HG02981 (cell line): ENCODE results near the gene ZNF335.

Experiments
- ATAC-seq: cut with Tn5 transposase; IDR thresholded peaks from one replicate; pipeline ENCODE4 v1.9.1; 2021; ENCODE audit warnings: mild to moderate bottlenecking, moderate library complexity; ENCODE audit not compliant: unreplicated experiment

Gene ZNF335

DNA sequence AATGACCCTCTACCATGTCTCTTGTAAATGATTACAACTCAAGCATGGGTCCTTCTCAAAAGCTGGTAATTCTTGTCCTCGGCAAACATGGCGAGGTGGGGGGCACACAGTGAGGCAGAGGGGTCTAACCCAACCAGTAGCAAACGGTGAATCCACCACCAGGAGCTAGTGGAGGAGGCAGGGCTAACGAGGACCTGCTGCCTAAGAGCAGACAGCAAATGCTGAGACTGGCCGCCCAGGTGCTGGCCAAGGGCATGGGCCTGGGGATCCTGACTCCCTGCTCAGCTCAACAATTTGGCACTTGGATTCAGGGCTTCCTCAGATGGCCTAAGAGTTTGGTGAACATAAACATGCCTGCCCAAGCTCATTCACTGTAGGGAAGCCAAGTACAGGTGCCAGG is 19.1 kb downstream of the ZNF335 start:
- no peak for ATAC-seq

- no peak for ATAC-seq
Observed at GRCh38 chr20:45951925-45952834, 19.8 kb downstream of the ZNF335 start.

GRCh38 chr20:45950330-45950646 is 21.7 kb downstream of the ZNF335 start:
- ATAC-seq = no peak

GRCh38 chr20:45949542-45950329 is 22.3 kb downstream of the ZNF335 start:
- no peak for ATAC-seq

GRCh38 chr20:45948742-45949541 is 23.1 kb downstream of the ZNF335 start:
- no peak for ATAC-seq

- ATAC-seq = no peak
Observed at GRCh38 chr20:45948261-45948733, 23.7 kb downstream of the ZNF335 start.

DNA sequence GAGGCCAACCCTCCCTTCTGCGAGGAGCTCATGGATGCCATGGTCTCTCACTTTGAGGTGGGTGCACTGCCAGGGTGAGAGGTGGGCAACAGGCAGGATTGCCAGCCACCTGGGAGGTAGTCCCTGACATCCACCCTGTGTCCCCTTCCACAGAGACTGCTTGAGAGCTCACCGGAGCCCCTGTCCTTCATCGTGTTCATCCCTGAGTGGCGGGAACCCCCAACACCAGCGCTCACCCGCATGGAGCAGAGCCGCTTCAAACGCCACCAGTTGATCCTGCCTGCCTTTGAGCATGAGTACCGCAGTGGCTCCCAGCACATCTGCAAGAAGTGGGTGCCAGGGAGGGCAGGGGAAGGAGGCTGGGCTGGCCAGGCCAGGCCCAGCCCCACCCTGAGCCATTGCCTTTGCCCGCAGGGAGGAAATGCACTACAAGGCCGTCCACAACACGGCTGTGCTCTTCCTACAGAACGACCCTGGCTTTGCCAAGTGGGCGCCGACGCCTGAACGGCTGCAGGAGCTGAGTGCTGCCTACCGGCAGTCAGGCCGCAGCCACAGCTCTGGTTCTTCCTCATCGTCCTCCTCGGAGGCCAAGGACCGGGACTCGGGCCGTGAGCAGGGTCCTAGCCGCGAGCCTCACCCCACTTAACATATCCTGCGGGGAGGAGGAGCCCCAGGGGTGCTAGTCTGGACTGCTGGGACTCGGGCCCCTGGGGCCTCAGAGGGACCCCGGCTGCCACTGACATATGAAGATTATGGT is 24.7 kb downstream of the ZNF335 start:
- no peak for ATAC-seq

- no peak for ATAC-seq
Observed at GRCh38 chr20:45946149-45946970, 25.6 kb downstream of the ZNF335 start.

DNA sequence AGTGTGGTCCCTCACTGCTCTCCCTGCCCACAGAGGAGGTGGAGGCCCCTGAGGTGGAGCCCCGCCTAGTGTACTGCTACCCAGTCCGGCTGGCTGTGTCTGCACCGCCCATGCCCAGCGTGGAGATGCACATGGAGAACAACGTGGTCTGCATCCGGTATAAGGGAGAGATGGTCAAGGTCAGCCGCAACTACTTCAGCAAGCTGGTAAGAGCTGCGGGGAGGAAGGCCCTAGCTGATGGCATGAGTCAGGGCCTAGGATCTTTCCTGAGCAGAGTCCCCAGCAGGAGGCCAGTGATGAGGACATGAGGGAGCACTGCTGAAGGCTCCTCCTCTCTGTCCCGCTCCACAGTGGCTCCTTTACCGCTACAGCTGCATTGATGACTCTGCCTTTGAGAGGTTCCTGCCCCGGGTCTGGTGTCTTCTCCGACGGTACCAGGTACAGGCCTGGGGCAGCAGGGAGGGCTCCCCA is 26.3 kb downstream of the ZNF335 start:
- ATAC-seq = no peak

GRCh38 chr20:45944965-45945677 is 26.9 kb downstream of the ZNF335 start:
- no peak for ATAC-seq

DNA sequence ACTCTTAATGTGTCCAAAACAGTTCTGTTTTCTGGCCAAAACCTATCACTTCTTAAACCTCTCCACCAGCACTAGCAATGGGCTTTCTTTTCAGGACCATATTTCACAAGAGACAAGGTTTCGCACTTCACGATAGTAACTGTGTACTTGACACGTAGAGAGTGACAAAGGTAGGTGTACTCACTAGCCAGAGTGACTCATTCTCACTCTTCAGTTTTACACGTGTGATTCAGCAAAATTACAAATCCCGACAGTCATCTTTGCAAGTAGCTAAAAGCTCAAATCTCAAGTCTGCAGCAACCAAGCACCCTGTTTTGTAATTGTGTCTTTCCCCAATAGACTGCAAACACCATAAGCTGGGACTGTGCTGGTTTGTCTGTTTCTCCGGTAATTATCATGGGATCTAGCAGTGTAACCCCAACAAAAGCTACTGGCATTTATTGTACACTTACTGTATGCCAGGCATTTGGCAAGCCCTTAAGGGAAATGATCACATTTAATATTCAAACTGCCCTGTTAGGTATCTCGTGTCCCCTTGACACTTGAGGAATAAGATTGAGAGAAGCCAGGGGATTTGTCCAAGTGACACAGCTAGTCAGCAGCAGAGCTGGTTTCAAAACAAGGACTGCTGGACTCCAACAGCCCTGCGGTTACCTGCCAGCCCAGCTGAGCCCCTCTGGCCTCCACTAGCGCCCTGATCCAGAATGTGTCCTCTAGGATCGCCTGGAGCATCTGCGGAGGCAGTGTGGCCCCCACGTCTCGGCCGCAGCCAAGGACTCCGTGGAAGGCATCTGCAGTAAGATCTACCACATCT is 27.6 kb downstream of the ZNF335 start:
- no peak for ATAC-seq

DNA sequence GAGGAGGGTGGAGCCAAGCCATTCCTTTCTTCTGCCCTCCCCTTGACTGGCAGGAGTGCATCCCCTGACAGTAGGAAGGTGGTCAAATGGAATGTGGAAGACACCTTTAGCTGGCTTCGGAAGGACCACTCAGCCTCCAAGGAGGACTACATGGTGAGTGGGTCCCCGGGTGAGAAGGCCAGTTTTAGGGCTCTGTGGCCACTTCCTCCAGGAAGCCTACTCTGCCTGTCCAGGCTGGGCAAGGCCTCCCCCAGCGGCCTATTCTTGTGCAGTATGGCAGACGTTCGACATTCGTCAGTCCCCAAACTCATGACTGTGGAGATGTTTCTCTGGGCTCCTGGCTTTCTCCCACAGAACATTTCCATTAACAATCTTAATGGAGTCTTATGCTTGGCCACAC is 28.4 kb downstream of the ZNF335 start:
- ATAC-seq = no peak

- ATAC-seq = no peak
Observed at GRCh38 chr20:45940469-45940868, 31.5 kb downstream of the ZNF335 start.

DNA sequence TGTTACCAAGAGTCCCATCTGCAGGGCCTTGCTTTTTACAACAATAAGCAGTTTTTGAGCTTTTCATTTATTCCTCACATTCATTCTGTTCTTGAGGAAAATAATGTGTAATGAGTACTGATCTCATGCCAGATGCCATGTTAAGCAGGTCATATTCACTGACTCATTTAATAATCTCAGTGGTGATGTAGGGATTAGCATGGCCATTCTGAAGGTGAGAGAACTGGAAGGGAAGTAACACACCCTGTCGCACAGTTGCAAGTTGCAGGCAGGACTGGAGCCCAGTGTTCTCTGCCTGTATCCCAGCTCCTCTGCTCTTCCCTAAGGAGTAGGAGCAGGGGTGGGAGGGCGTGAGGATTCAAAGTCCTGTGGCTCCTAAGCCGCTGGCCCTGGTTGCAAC is 31.9 kb downstream of the ZNF335 start:
- ATAC-seq = no peak

DNA sequence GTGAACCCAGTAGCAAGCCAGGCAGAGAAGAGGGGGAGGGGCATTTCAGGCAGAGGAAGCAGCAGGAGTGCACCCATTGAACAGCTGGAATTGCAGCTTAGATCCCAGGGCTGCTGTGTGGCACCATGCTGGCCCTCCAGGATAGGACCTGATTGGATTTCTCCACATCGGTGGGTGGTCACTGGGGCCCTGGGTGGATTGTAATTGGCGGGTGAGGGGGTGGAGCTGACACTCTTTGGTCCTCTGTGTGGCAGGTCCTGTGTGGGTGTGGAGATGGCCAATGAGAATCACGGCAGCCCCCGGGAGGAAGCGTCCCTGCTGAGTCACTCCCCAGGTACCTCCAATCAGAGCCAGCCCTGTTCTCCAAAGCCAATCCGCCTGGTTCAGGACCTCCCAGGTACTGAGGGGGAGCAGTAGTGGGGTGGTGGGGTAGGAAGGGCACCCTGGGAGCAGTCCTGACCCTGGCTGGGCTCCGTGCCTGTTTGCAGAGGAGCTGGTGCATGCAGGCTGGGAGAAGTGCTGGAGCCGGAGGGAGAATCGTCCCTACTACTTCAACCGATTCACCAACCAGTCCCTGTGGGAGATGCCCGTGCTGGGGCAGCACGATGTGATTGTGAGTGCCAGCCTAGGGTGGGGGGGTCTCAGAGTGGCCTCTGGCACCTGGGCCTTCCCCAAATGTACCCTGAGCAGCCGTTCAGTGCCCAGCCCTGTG is 33.1 kb downstream of the ZNF335 start:
- ATAC-seq = no peak

DNA sequence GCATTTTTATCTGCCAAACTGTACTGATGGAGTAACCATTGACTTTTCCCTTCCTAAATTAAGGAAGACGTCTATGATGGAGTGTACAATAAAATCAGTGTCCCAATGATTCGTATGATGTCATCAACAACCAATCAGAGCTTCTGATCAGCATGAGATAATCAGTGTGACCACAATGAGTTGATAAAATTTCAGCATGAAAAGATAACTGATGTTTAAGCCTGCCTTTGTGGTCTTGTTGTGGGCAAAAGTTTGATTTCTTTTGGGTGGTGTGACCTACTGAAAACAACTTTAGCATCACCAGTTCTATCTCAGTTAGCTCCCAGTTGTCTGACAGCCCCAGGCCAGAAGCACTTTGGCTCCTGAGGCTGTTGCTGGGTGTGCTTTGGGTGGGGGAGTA is 34.2 kb downstream of the ZNF335 start:
- ATAC-seq = no peak

DNA sequence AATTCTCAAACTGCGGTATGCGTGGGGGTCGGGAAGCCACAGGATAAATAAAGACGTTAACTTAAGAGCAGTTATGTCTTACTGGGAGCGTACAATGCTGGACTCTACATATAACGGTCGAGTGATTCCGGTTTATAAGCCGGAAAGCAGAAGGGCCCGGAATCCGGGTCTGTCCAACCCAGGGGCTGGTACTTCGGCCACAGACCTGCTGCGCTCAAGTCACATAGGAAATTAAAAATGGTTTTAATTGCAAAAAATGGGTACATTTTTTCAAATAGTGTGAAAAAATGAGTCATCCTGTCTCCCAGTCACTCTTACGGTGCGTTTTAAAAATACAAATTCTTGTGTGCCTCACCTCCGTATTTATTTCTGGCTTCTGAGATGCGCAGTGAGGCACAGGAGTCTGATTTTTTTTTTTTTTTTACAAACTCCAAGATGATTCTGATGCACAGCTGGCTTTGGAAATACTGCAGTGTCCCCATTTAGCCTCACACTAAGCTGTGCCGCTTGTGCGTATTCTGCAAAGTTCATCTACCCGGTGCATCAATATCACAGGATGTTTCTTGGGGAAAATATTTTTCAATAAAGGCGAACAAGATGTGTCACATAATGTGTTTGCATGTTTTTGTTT is 36.5 kb downstream of the ZNF335 start:
- no peak for ATAC-seq
